Esophagus mucosa (tissue), 1 donor: ENCODE data around the gene TANK. TPM values are rescaled to one million over a fixed set of nuclear protein-coding genes. Genes with fewer than 3 reads are reported as not detected.
"Not testable (repeated sequence)": the region's sequence is repeated elsewhere in the genome, so short reads cannot be mapped to it uniquely, and the experiment has no call there.

Source experiments
- ATAC-seq: fragments of 200-7000 bp; cut with Tn5 transposase; one replicate; pipeline ENCODE4 v1.9.1; 2020
- total RNA-seq: library from RNA; stranded (reverse); gene quantifications from one replicate; pipeline ENCODE4 v1.2.4, GENCODE V29; 2023
- donor health status: DM: yes; HTN: yes; CAD: no.

TANK gene, protein sequence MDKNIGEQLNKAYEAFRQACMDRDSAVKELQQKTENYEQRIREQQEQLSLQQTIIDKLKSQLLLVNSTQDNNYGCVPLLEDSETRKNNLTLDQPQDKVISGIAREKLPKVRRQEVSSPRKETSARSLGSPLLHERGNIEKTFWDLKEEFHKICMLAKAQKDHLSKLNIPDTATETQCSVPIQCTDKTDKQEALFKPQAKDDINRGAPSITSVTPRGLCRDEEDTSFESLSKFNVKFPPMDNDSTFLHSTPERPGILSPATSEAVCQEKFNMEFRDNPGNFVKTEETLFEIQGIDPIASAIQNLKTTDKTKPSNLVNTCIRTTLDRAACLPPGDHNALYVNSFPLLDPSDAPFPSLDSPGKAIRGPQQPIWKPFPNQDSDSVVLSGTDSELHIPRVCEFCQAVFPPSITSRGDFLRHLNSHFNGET
- total RNA-seq, result 37.0 TPM

DNA sequence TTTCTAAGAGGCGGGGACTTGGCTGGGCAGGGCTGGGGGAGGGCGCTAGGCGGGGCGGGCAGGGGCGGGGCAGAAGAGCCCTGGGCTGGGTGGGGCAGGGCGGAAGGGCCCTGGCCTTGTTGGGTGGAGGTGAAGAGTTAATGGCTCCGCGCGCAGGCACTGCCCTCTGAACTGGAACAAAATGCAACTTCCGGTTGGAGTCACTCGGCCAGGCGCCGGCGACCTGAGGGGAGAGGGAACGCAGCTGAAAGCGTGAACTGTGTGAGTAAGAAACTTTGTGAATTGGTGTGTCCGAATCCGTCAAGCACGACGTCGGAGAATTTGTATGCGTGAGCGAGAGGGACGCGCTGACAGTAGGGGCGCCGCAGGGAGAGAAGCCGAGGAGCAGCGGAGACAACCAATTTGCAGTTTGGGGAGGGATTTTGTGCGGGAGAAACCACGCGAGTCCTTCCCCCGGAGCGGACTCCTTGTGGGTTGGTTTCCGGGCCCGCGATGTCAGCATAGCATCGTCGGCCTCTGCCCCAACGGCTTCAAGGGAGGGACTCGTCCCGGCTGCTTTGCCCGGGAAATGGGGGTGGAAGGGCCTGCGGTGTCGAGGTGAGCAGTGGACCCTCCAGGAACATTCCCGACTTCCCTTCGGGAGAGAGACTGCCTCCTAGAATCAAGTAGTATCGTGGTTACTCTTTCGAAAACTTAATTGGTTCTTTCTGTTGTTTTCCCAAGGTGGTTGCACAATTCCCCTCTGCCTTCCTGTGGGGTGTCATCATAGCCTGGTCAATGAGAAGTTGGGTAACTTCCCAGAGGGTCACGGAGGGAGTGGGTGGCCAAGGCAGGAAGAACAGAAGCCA, at the start of gene TANK:
TANK (plus strand) TSS at position 203 of the 848 bp plus-strand sequence. CDS start 19,235 bp downstream, outside the sequence.
- peak; percentile 99 for ATAC-seq

DNA sequence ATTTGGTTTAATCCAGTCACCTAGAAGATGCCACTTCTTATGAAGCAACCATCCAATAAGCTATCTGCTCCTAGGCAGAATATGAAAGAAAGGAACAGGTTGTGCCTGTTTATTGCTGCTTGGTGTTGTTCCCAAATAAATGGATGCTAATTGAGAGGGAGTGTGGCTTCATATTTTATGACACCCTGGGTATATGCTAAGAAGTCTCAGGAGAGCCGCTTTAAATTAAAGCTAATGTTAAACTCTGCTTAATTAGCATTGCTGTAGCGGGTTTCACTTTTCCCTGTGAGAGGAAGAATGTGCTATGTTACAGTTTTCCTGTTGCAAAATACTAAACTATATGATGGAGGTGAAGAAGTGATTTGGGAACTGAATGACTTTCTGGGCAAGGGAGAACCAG, 48.7 kb upstream of the TANK start:
- ATAC-seq, result no peak

DNA sequence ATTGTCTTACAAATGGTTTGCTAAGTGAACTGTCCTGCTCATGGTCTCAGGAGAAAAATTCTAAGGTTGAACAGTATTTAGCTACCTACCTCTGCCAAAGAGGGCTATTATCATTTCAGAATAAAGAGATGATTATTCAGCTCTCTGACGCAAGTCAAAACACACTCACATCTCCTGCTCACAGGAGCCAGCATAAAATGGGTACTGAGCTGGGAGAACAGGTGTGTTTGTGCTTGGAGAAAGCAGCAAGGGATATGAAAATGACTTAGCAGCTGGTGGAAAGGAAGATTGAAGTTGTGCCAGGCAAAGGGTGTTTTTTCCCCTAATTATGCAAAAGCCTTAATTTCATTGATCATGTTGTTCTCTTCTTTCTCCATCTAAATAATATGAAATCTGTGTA, 47.3 kb upstream of the TANK start:
- no peak for ATAC-seq

DNA sequence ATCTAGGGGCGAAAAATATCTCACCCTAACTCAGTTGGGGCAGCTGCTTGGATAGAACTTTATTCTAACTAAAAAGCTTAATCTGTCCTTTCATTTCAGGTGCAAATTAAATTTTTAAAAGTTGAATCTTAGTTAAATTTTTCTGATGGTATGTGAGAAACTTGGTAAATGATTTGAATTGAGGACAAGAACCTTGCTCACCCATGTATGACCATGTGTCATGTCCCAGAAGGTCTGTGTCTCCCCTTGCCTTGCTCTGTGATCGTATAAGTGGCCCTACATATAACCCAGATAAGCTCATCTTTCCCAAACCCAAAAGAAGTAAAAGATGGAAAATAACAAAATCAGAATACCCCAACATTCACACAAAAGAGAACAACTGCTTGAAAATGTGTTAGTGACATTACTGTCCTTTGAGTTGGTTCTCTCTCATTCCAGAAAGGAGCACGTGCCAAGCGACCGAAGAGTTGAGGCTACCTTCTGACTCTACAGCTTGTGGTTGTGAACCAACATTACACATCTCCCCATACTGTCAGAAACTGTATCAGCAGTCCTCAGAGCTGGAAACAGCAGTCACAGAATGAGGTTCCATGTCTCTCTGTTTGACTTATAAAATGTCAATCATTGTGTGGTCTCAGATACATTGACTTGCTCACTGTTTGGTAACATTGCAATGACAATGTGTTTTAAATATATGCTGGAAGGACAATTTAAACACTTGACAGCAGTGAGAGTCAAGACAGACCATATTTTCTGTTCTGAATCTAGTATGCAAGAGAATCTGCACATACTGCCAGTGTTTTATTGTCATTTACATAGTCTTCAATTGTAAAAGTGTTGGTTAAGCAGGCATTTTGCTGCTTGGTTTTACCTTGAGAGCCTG, 46.3 kb upstream of the TANK start:
- no peak for ATAC-seq

DNA sequence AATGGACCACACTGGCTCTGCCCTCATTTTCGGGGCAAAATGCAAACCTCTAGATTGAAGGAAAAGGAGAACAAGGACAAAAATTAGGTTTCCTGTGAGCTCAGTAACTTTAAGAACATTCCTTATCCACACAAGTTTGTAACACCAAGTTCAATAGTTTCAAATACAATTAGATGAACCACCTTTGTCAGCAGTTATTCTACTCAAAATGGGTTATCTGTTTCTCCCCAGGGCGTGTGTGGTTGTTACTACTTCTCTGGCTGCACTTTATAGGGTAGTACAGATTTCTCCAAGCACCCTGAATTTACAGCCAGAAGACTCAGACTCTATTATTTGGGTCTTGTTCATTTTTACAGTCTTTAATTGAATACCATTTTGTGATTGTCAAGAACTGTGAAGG, 45.0 kb upstream of the TANK start:
- no peak for ATAC-seq

DNA sequence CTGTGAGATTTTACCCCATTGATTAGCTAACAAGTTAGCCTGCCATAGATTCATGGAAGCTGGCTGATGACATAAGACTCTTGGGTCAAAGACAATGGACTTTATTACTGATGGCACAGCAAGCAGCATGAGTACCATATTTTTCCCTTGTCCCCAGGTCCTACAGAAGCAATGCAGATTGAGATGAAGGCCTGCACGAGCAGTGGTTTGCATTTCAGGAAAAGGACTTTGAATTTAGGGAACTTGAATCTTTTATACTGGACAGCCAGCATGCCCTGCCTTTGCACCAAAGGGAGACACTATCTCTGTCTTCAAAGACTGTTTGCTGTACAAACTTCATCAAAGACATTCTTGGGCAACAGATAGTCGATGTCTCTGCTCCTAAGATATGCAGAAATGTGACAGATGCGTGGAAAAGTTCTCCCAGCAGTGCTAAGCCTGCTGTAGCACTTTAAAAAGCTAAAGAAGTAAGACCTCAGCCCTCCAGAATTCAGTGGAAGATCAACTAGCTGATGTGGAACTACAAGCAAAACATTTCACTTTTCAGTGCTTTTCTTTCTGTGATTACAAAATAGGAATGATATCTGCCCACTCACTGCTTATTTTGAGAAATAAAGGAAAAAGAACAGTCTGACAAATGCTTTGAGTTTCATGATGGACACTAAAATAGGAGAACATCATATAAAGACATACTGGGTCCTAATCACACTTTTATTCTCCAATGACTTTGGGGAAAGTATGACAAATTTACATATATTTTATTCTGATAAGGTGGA, 44.4 kb upstream of the TANK start:
- no peak for ATAC-seq

DNA sequence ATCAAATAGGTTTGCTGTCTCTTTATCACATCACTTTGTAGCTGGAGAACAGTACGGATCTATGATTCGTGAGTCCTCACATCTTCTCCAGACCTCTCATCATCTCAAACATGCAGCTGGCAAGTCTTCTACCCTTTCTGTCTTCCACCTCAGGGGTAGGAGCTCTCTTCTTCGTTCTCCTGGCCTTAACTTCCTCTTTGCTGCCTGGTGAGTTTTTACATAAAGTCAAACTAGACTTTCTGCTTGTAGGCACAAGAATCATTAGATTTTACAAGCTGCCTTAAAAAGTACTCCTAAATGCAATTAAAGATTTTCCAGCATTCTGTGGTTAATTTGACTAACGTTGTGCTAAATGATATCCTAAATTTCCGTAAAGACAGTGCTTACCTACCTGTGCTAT, 43.7 kb upstream of the TANK start:
- ATAC-seq, result no peak

DNA sequence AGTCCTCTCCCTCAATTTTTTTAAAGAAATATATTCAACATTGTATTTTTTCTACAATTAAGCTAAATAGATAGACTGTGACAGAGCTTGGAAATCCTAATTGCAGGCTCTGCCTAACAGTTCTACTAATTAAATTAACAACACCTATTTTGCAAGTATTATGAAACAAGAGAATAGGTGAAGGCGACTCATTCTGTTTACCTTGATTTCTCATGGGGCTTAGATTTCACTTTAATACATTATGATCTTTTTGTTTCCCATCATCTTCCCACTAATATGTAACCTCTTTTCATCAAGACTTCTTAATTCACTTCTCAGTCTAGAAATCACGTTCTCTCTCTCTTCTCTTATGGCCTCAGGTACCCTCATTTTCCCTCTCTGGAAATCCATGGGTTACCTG, 42.7 kb upstream of the TANK start:
- ATAC-seq, result no peak

DNA sequence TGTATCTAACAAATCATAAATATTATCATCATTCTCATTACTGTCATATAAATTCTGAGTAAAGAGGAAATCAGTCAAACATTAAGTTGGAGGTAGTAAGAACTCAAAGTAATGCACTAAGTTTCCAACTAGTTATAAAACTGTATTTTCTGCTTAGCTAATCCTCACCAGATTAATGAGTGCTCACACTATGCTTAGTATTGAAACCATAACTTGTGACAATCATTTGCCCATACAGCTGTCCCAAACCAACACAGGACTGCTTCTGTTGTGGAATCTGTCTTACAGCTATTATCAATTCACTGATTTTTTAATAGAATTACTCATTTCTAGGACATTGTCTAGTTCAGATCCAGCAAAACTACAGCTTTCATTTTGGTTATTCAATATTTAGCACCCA, 41.5 kb upstream of the TANK start:
- no peak for ATAC-seq

DNA sequence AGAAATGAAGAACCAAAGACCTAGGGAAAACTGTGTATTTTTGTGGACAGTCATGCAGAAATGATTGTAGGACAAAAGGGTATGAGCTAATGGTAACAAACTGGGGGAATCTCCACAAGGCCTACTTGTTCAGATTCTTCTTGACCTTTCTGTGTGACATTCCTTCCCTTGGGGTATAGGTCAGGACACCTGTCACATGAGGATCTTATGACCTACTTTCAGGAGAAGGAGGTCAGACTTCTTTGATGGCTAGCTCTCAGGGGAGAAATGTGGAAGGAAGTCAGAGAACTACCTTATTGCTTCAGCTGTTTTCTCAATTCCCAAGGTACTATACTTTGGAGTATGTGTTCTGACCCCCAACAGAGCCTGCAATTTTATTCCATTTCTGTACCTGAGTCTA, 40.7 kb upstream of the TANK start:
- no peak for ATAC-seq

DNA sequence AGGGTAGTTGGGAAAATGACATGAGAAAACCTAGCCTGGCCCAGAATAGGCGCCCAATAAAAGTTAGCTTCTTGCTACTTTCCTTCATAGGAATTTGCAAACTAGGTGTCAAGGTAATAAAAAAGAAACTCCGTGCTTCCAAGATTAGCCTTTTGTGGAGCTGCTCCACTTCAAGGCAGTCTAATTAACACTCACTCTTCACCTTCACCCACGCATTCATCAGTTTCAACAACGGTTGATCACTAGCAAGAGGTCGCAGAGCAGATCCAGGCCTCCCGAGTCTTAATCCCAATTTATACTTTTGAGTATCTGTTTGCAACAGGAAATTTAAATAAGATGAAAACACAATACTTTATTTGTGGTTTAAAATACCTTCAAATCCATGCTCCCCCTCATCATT, 39.5 kb upstream of the TANK start:
- ATAC-seq, result no peak

DNA sequence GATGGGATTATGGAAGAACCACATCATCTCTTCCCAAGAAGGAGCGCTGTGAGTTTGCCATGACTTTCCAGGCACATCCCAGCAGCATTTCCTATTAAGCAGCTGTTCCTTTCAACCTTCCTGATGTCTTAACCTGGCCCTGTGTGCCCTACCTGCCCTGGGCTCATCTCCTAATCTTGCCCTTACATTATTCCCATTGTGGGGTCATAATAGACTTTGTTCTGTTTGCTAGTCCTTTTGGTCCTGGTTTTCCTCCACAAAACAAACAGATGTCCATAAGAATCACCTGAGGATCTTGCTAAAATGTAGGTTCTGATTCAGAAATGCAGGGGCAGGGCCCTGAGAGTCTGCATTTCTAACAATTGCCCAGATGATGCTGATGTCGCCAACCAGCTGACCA, 38.6 kb upstream of the TANK start:
- no peak for ATAC-seq

DNA sequence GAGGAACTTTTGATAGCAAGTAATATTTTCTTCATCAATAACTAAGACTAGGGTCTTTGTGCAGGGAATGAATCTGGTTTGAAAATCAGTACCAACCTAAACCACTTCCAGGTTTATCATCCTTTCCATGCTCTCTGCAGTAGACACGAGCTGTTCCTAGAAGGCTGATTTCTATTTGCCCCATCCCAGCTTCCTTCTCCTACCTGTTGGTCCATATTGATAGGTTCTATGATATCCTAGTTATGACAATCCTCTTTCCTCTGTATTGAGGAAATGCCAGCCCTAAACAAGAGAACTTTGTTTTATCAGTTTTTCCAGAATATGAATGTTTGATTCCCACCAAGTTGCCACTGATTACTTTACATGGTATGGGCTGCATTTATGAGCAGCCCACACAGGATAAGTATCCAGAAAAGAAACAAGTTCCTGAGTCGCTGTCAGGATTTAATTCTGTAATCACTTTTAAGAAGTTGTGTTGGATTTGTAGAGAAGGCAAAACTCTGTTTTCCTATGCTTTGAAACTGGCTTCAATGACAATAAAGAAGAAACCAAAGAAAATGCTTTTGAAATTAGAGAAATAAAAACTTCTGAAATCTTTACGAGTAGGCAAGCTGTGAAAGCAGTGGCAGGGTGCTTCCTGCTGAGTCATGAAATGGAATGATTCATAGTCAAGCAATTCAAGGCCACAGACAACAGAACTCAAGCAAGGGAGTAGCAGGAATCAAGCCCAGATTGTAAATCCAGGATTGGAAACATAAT, 37.3 kb upstream of the TANK start:
- peak; percentile 92 for ATAC-seq

DNA sequence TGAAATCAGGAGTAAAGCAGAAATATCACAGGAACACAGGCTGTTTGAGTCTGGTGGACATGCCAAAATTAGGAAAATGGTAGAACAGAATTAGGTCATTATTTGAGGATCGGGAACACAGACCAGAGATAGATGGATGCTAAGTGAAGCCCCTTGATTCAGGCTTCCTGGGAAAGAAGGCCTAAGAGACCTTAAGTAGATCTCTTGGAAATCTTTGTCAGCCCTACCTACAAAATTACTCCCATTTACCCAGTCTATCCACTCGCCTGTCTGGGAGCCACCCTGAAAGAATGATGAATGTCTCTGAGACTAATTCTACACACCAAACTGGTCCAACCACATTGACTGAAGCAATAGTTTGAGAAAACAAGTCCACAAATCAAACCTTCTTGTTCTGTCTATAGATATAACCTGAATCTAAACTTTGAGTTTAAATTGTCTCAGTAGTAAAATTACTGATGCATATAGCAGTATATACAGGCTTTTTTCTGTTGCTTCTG, 36.6 kb upstream of the TANK start:
- ATAC-seq, result peak; percentile 93

DNA sequence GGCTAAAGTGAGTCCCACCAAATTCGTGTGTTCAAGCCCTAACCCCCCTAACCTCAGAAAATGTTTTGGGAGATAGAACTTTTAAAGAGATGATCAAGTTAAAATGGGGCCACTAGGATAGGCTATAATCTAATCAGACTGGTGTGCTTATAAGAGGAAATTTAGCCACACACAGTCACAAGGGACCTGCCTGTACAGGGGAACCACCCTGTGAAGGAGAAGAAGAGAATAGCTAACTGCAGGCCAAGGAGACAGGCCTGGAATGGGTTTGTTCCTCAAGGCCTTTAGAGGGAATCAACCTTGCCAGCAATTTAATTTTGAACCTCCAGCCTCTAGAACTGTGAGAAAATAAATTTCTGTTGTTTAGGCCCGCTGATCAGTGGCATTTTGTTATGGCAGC, 36.0 kb upstream of the TANK start:
- peak; percentile 55 for ATAC-seq

DNA sequence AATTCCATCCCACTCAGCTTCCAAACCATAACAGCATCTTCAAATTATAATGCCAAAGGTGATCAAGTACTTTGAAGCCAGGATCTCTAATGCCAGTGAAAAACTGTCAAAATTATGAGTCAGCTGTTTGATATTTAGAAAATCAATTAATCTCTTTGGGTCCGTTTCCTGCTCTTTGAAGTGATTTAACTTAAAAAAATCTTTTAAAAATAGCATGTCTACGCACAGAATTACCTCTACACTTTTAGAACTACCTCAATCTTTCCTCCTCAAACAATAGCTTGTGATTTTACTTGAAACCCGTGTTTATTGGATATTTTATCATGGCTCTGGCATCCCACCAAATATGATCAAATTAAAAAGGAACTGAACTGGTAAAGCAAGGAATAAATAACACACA, 31.3 kb upstream of the TANK start:
- ATAC-seq, result no peak

DNA sequence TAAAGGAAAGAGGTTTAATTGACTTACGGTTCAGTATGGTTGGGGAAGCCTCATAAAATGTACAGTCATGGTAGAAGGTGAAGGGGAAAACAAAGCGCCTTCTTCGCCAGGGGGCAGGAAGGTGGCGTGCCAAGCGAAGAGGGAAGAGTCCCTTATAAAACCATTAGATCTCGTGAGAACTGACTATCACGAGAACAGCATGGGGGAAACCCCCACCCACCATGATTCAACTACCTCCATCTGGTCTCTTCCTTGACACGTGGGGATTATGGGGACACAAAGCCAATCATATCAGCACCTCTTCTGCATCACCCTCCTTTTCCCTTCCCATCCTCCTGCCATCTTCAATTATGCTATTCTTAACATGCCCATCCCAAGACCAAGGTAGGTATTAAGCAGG, 29.9 kb upstream of the TANK start:
- no peak for ATAC-seq

DNA sequence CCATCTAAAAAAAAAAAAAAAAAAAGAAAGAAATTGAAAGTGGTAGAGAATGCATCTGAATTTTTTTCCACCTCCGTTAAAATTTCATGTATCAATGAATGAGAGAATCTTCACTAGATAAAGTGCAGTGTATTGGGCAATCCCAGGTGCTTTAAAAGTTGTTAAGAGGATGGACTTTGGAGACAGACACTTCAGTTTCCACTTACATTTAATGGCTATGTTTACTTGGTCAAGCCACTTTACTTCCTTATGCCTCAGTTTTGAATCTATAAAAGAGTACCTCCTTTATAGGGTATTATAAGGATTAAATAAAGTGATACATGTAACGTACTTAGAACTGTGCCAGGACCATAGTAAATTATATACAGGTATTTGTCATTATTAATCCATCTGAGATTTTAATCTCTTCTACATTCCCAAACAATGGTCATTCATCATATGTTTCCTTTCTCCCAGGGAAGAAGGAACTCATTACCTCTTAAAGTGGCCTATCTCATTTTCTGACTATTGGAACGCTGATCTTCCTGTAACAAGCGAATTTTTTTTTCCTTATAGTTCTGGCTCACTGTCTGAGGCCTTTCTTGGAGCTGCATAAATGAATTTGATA, 29.1 kb upstream of the TANK start:
- peak; percentile 88 for ATAC-seq

DNA sequence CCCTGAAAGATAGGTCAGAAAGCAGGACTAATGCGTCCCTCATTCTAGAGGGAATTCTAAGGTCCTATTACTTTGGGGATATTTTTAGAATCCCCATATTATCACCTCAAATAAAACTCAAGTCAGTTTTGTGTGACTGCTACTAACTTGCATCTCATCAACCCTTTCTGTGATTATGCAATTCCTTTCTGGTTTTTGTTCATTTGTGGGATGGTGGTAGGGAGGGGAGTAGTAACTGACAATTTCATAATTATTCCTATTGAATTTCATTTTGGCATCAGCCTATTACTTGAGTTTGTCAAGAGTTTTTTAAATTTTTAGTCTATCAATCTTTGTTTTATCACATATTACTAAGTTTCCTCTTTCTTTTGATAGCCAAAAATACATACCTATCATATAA, 28.4 kb upstream of the TANK start:
- no peak for ATAC-seq

DNA sequence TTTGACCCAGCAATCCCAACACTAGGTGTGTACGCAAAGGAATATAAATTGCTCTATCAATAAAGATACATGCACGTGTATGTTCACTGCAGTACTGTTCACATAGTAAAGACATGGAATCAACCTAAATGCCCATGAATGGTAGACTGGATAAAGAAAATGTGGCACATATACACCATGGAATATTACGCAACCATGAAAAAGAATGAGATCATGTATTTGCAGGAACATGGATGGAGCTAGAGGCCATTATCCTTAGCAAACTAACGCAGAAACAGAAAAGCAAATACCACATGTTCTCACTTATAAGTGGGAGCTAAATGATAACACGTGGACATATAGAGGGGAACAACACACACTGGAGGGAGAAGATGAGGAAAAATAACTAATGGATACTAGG, 27.8 kb upstream of the TANK start:
- ATAC-seq, result not testable (repeated sequence)

DNA sequence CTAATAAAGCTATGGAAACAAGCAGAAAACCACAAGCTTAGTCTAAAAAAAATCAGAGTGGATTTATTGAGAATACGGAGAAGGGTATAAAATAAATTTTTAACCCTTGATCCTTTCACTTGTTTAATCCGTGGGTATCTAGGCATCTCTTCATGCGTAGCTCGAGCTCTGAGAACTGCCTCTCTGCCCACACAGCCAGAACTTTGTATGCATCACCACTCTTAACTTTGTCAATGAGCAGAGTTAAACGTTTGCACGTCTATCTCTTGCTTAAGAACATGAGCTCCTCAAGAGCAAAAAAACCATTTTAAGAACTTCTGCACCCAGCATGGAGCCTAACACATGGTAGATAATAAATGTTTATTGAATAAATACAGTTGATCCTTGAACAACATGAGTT, 26.9 kb upstream of the TANK start:
- no peak for ATAC-seq
